Body of pancreas (tissue), 4 donors: ENCODE results near the gene TENM4. TPM values are rescaled to one million over a fixed set of nuclear protein-coding genes. Genes with fewer than 3 reads are reported as not detected.
A peak's percentile ranks its signal among the peaks of the same experiment; 100 is the strongest.
"Not testable (repeated sequence)": the region's sequence is repeated elsewhere in the genome, so short reads cannot be mapped to it uniquely, and the experiment has no call there.

ENCODE experiments used
- ATAC-seq: fragments of 150-250 bp; one replicate; pipeline ENCODE4 v1.9.1; 2016
- DNase-seq, 4 donors: peaks; one replicate each; pipeline ENCODE4 v3.0.0-alpha.2; 2019
- H3K27ac ChIP-seq, 4 donors: fragments of 200-600 bp; sonication (generic); 1 replicate in 3 of 4; 2 replicates in 1 of 4; pipeline versions ENCODE4 v1.5.1 to v1.6.1; 2016 to 2019; ENCODE audit warnings: mild to moderate bottlenecking in 1 of 4, mixed read lengths in 1 of 4, moderate library complexity in 1 of 4
- H3K27me3 ChIP-seq, 2 donors: fragments of 200-600 bp; sonication (generic); one replicate each; pipeline ENCODE4 v1.6.0; 2016; ENCODE audit warnings: mild to moderate bottlenecking in 1 of 2
- H3K36me3 ChIP-seq, 2 donors: fragments of 200-600 bp; sonication (generic); replicated peaks in 1 of 2; 2 replicates each; pipeline ENCODE4 v1.5.1; 2016; ENCODE audit warnings: low read depth in 2 of 2; ENCODE audit not compliant: insufficient read depth in 1 of 2
- H3K4me1 ChIP-seq: fragments of 200-600 bp; sonication (generic); one replicate; pipeline ENCODE4 v1.6.0; 2016
- H3K4me3 ChIP-seq, 2 donors: fragments of 200-600 bp; sonication (generic); 1 replicate in 1 of 2; 2 replicates in 1 of 2; pipeline ENCODE4 v1.5.1; 2016 to 2019
- H3K9me3 ChIP-seq, 3 donors: fragments of 200-600 bp; sonication (generic); 1 replicate in 2 of 3; 2 replicates in 1 of 3; pipeline ENCODE4 v1.5.1; 2016
- CTCF ChIP-seq, 7 experiments: fragments of 450-650 bp in 4 of 7; fragments of 200-600 bp in 3 of 7; sonication (generic) in 3 of 7; IDR thresholded peaks; one replicate each; pipeline ENCODE4 v1.5.1; 2016 to 2019; ENCODE audit warnings: antibody characterized with exemption in 7 of 7
- POLR2A ChIP-seq, 3 donors: fragments of 450-650 bp; IDR thresholded peaks; one replicate each; pipeline ENCODE4 v1.6.1; 2016; ENCODE audit warnings: antibody characterized with exemption in 3 of 3, mild to moderate bottlenecking in 2 of 3
- WGBS, 2 donors: methylation state at CpG; one replicate each; pipeline ENCODE4 v1.1.5; 2017; 5-methylcytosine and 5-hydroxymethylcytosine counted together
- intact Hi-C: fragments of 100-400 bp; cut with DNase I; formaldehyde crosslinking; loops from one replicate; pipeline ENCODE4 v1.15.1; 2023
- total RNA-seq, 2 donors: library from RNA; depleted of rRNA; stranded (reverse); fragments of >200 nt; gene quantifications; one replicate each; pipeline ENCODE4 v1.1.0, GENCODE V29; 2016

Gene TENM4
- total RNA-seq, 2 donors from 2014 or later, result 0.78 to 6.6 TPM

GRCh38 chr11:78830277-78830819 is 610.5 kb downstream of the TENM4 start:
- no peak overlapping the region for H3K4me3 ChIP-seq
- 86 to 90% methylated on average over 10 to 11 of the region's 11 CpGs for WGBS, 2 donors
- no peak for DNase-seq
- no peaks in the 10 kb centered on the region for H3K4me1 ChIP-seq
- no peak overlapping the region for H3K27ac ChIP-seq
- TF ChIP-seq POLR2A (IDR thresholded peaks at IDR 0.05), result no peak
- no peak for TF ChIP-seq CTCF (IDR thresholded peaks at IDR 0.05)
- H3K27me3 ChIP-seq, result no peaks in the 10 kb centered on the region
- no peaks in the 10 kb centered on the region for H3K36me3 ChIP-seq
- H3K9me3 ChIP-seq, result no peaks in the 10 kb centered on the region
- no peak for ATAC-seq
- intact Hi-C loops, result no loop called here

GRCh38 chr11:78829146-78829545 is 611.7 kb downstream of the TENM4 start:
- H3K4me3 ChIP-seq, result no peak overlapping the region
- TF ChIP-seq POLR2A (IDR thresholded peaks at IDR 0.05), result no peak
- TF ChIP-seq CTCF (IDR thresholded peaks at IDR 0.05), result no peak
- H3K27ac ChIP-seq, result peak overlapping the region in 1 of 4 donors; percentile 51

GRCh38 chr11:78828676-78829075 is 612.2 kb downstream of the TENM4 start:
- 73 to 100% methylated on average over 1 of the region's 1 CpG for WGBS, 2 donors
- no peaks in the 10 kb centered on the region for H3K9me3 ChIP-seq
- H3K36me3 ChIP-seq, result no peaks in the 10 kb centered on the region
- H3K27ac ChIP-seq, result peak overlapping the region in 1 of 4 donors; percentile 51
- intact Hi-C loops, result no loop called here
- H3K4me3 ChIP-seq, result no peak overlapping the region
- H3K4me1 ChIP-seq, result peaks cover 4% of the 10 kb centered on the region
- ATAC-seq (no peak), DNase-seq (peak in 1 of 4 donors; percentile 36)
- TF ChIP-seq CTCF (IDR thresholded peaks at IDR 0.05) (no peak), POLR2A (IDR thresholded peaks at IDR 0.05) (no peak)
- no peaks in the 10 kb centered on the region for H3K27me3 ChIP-seq

More at GRCh38 chr11:78829146-78829545, 611.7 kb downstream of the TENM4 start:
- no peaks in the 10 kb centered on the region for H3K4me1 ChIP-seq
- no peak for DNase-seq
- ATAC-seq, result no peak
- no peaks in the 10 kb centered on the region for H3K27me3 ChIP-seq
- no peaks in the 10 kb centered on the region for H3K9me3 ChIP-seq
- WGBS, 2 donors, result 80 to 83% methylated on average over 2 to 3 of the region's 3 CpGs
- intact Hi-C loops, result no loop called here
- no peaks in the 10 kb centered on the region for H3K36me3 ChIP-seq

- H3K27me3 ChIP-seq, intact Hi-C loops, H3K27ac ChIP-seq, H3K4me3 ChIP-seq, H3K9me3 ChIP-seq, H3K36me3 ChIP-seq, ATAC-seq, DNase-seq: not testable (repeated sequence)
- WGBS, 2 donors, result 94 to 95% methylated on average over 4 of the region's 4 CpGs
- H3K4me1 ChIP-seq, result peaks cover 11% of the 10 kb centered on the region
These were observed 613.5 kb downstream of the TENM4 start for GRCh38 chr11:78827291-78827690.

- intact Hi-C loops, result no loop called here
- no peak for DNase-seq
- no peak overlapping the region for H3K4me3 ChIP-seq
- no peak for ATAC-seq
- no peak for TF ChIP-seq POLR2A (IDR thresholded peaks at IDR 0.05)
- no peak for TF ChIP-seq CTCF (IDR thresholded peaks at IDR 0.05)
- 67 to 82% methylated on average over 1 of the region's 1 CpG for WGBS, 2 donors
- H3K27ac ChIP-seq, result no peak overlapping the region
- no peaks in the 10 kb centered on the region for H3K27me3 ChIP-seq
- peaks cover 11% of the 10 kb centered on the region for H3K4me1 ChIP-seq
- H3K36me3 ChIP-seq, result no peaks in the 10 kb centered on the region
- no peaks in the 10 kb centered on the region for H3K9me3 ChIP-seq
These were observed 615.2 kb downstream of the TENM4 start for GRCh38 chr11:78825591-78826020.
